ENCODE data around the gene SPG11. TPM values are rescaled to one million over a fixed set of nuclear protein-coding genes. Genes with fewer than 3 reads are reported as not detected.

The SPG11 gene
- total and polyA plus RNA-seq, 8 donors: 21.6 to 61.1 (median 35.2) TPM

DNA sequence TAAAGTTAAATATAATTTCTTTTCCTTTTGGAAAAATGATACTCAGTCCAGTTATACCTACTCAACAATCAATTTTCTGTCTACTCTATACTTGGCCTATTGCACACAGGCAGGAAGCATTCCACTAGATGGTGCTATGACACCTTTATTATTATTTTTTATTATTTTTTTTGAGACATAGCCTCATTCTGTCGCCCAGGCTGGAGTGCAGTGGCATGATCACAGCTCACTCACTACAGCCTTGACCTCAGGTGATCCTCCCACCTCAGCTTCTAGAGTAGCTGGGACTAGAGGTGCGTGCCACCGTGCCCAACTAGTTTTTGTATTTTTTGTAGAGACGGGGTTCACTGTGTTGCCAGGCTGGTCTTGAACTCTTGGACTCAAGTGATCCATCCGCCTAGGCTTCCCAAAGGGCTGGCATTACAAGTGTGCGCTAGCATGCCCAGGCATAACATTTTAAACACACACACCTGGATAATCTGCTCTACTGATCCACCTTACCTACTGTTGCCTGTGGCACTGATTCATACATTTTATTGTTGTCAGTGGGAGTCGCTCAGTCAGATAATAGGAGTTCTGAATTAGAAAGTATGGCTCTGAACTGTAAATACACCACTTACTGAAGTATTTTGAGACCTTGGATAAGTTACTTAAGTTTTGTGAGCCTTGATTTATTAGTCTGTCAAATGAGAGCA lies 70.3 kb downstream of the SPG11 start:
- ATAC-seq (peak in 3 of 4 donors; percentile 61 to 69 (median 62)), DNase-seq (no peak), FAIRE-seq (no peak)
- WGBS, 2 donors: 82 to 83% methylated on average over 7 of the region's 7 CpGs
- no peak overlapping the region for H3K27ac ChIP-seq
- H3K4me3 ChIP-seq: no peak overlapping the region
- H3K9me3 ChIP-seq: no peaks in the 10 kb centered on the region
- peaks cover 4 to 79% (median 19%) of the 10 kb centered on the region in 3 donors for H3K36me3 ChIP-seq
- intact Hi-C loops (cut with DNase I): no loop called here
- no peaks in the 10 kb centered on the region for H3K27me3 ChIP-seq
- H3K4me1 ChIP-seq: peaks cover 0 to 4% (median 0%) of the 10 kb centered on the region in 3 donors
- peak in 2 of 4 donors; percentile 20 to 21 for TF ChIP-seq CTCF (IDR thresholded peaks at IDR 0.05)

GRCh38 chr15:44591326-44591725 lies 72.1 kb downstream of the SPG11 start:
- DNase-seq: no peak

DNA sequence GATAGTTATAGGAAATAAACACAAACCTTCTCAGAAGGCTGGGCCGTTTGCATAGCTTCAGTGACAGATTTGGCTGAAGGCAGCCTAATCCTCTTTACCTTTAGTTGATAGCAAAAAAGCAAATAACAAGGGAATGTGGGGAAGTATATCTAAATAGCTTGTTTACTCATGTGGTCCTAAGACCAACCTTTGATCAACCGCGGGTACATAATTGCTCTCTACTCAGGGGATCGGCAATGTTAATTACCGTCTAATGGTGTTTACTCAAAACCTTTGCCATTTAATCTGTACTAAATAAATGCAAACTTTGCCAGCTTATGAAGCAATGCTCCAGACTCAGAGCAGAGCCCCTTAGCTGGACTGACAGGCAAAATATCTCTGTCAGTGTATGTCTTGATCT lies 74.9 kb downstream of the SPG11 start:
- peaks cover 4 to 70% (median 16%) of the 10 kb centered on the region in 3 donors for H3K36me3 ChIP-seq
- DNase-seq: no peak
- no peak overlapping the region for H3K27ac ChIP-seq
- peaks cover 0 to 4% (median 0%) of the 10 kb centered on the region in 3 donors for H3K4me1 ChIP-seq
- FAIRE-seq: no peak
- no peak overlapping the region for H3K4me3 ChIP-seq
- no peak for ATAC-seq
- WGBS, 2 donors: 68 to 72% methylated on average over 5 of the region's 5 CpGs
- intact Hi-C loops (cut with DNase I): loop anchor here in 2 of 3 donors (10.0 kb wide), 1 partner anchor 146 kb away; the partner anchor contains the start of gene TRIM69 (in 2 of the 2)
- TF ChIP-seq CTCF (IDR thresholded peaks at IDR 0.05): no peak
- H3K27me3 ChIP-seq: no peaks in the 10 kb centered on the region
- no peaks in the 10 kb centered on the region for H3K9me3 ChIP-seq

More at GRCh38 chr15:44591326-44591725, 72.1 kb downstream of the SPG11 start:
- no peak overlapping the region for H3K4me3 ChIP-seq
- FAIRE-seq: no peak
- H3K27ac ChIP-seq: no peak overlapping the region
- H3K27me3 ChIP-seq: no peaks in the 10 kb centered on the region
- no peak for TF ChIP-seq CTCF (IDR thresholded peaks at IDR 0.05)
- no peaks in the 10 kb centered on the region for H3K9me3 ChIP-seq
- intact Hi-C loops (cut with DNase I): no loop called here
- peaks cover 0 to 4% (median 0%) of the 10 kb centered on the region in 3 donors for H3K4me1 ChIP-seq
- peak in 3 of 4 donors; percentile 31 to 60 (median 57) for ATAC-seq
- 95% methylated on average over 1 of the region's 1 CpG for WGBS, 2 donors
- peaks cover 4 to 73% (median 19%) of the 10 kb centered on the region in 3 donors for H3K36me3 ChIP-seq

- 94 to 97% methylated on average over 2 of the region's 2 CpGs for WGBS, 2 donors
- no peak for TF ChIP-seq CTCF (IDR thresholded peaks at IDR 0.05)
- ATAC-seq (no peak), FAIRE-seq (no peak), DNase-seq (no peak)
- no peak overlapping the region for H3K4me3 ChIP-seq
- peaks cover 4 to 54% (median 22%) of the 10 kb centered on the region in 3 donors for H3K36me3 ChIP-seq
- no peak overlapping the region for H3K27ac ChIP-seq
- H3K4me1 ChIP-seq: no peaks in the 10 kb centered on the region
- no peaks in the 10 kb centered on the region for H3K9me3 ChIP-seq
- no peaks in the 10 kb centered on the region for H3K27me3 ChIP-seq
- intact Hi-C loops (cut with DNase I): loop anchor here in 2 of 3 donors (10.0 kb wide), 1 partner anchor 149 kb away; the partner anchor contains the start of gene TRIM69 (in 2 of the 2)
These were observed 77.8 kb downstream of the SPG11 start for GRCh38 chr15:44585633-44586032.
